Right cardiac atrium (tissue), 5 donors: Measurements from ENCODE around the gene SBNO2. TPM values are rescaled to one million over a fixed set of nuclear protein-coding genes. Genes with fewer than 3 reads are reported as not detected.

Experiments
- ATAC-seq, 2 donors: fragments of 200-7000 bp; cut with Tn5 transposase; one replicate each; pipeline versions ENCODE4 v1.8.0 to v1.9.1; 2020; ENCODE audit warnings: moderate library complexity in 2 of 2, mild to moderate bottlenecking in 1 of 2
- DNase-seq, 3 donors: peaks; one replicate each; pipeline ENCODE4 v3.0.0-alpha.2; 2020
- H3K27ac ChIP-seq: one replicate; pipeline ENCODE4 v1.5.1; 2013; ENCODE audit warnings: mild to moderate bottlenecking, low read length, control low read depth, moderate library complexity
- H3K27me3 ChIP-seq: one replicate; pipeline ENCODE4 v1.6.1; 2013; ENCODE audit not compliant: control insufficient read depth, insufficient read depth
- H3K4me1 ChIP-seq: one replicate; pipeline ENCODE4 v1.6.1; 2013; ENCODE audit warnings: low read length; ENCODE audit not compliant: control insufficient read depth, insufficient read depth
- H3K4me3 ChIP-seq: one replicate; pipeline ENCODE4 v1.5.1; 2013; ENCODE audit warnings: low read length, control low read depth
- H3K9me3 ChIP-seq: one replicate; pipeline ENCODE4 v1.6.1; 2013; ENCODE audit warnings: low read length; ENCODE audit not compliant: control insufficient read depth
- WGBS: extraction: QIAGEN DNeasy Blood & Tissue Kit; methylation state at CpG from one replicate; pipeline ENCODE4 v1.1.7; 2013; 5-methylcytosine and 5-hydroxymethylcytosine counted together
- intact Hi-C, 4 donors: fragments of 100-400 bp; cut with DNase I; formaldehyde crosslinking; loops; one replicate each; pipeline versions ENCODE4 v1.11.0 to v1.14.0; 2022 to 2023
- polyA plus RNA-seq: library from polyadenylated mRNA; stranded (reverse); fragments of 200-250 nt; gene quantifications from one replicate; pipeline ENCODE4 v1.2.3, GENCODE V29; 2013
- total RNA-seq, 4 donors: library from RNA; stranded (reverse); fragmentation: NEBNext Ultra II Directional; extraction: Animal tissue kit (Norgen Biotek cat#: 25700); gene quantifications; one replicate each; pipeline ENCODE4 v1.2.1, GENCODE V29; 2021
- donor health status: healthy with polysubstance abuse.
- donor health status: DM: no; HTN: yes; CAD: no.
- donor health status: DM: no; HTN: no; CAD: no.
- donor health status: DM: no; HTN: yes; CAD: no; lungs with severe emphysema.
- donor health status: DM: yes; HTN: yes; CAD: no.

The SBNO2 gene
- total and polyA plus RNA-seq, 5 donors, result 13.4 to 44.5 (median 20.3) TPM

GRCh38 chr19:1113986-1114483 lies 60.0 kb downstream of the SBNO2 start:
- DNase-seq (peak in 2 of 3 donors; percentile 64 to 67), ATAC-seq (no peak)
- Histone ChIP-seq H3K9me3 (no peaks in the 10 kb centered on the region), H3K27ac (no peak overlapping the region), H3K27me3 (no peaks in the 10 kb centered on the region), H3K4me1 (no peaks in the 10 kb centered on the region), H3K4me3 (no peak overlapping the region)
- 89% methylated on average over 25 of the region's 25 CpGs for WGBS
- intact Hi-C loops, result loop anchor here in 3 of 4 donors (5.0 kb wide), 1 partner anchor 78 kb away; no protein-coding TSS in a partner anchor

- no peak overlapping the region for H3K4me3 ChIP-seq
- H3K9me3 ChIP-seq, result no peaks in the 10 kb centered on the region
- WGBS, result 21% methylated on average over 44 of the region's 44 CpGs
- intact Hi-C loops, result loop anchor here in 3 of 4 donors (5.0 kb wide), 1 partner anchor 79 kb away; no protein-coding TSS in a partner anchor
- peak; percentile 98 to 99 (median 99) for DNase-seq
- ATAC-seq, result peak; percentile 90 to 91
- peak overlapping the region; percentile 32 for H3K27ac ChIP-seq
- H3K27me3 ChIP-seq, result no peaks in the 10 kb centered on the region
- no peaks in the 10 kb centered on the region for H3K4me1 ChIP-seq
Measured at GRCh38 chr19:1113030-1113985, 60.8 kb downstream of the SBNO2 start.

- Histone ChIP-seq H3K27me3 (no peaks in the 10 kb centered on the region), H3K9me3 (no peaks in the 10 kb centered on the region), H3K4me3 (no peak overlapping the region), H3K27ac (peak overlapping the region; percentile 32), H3K4me1 (no peaks in the 10 kb centered on the region)
- peak; percentile 22 to 28 for ATAC-seq
- peak in 2 of 3 donors; percentile 83 to 85 for DNase-seq
- 70% methylated on average over 71 of the region's 71 CpGs for WGBS
- intact Hi-C loops, result loop anchor here in 3 of 4 donors (5.0 kb wide), 1 partner anchor 80 kb away; no protein-coding TSS in a partner anchor
Measured at GRCh38 chr19:1112268-1113029, 61.6 kb downstream of the SBNO2 start.

- Histone ChIP-seq H3K27me3 (no peaks in the 10 kb centered on the region), H3K4me3 (no peak overlapping the region), H3K9me3 (no peaks in the 10 kb centered on the region), H3K4me1 (no peaks in the 10 kb centered on the region), H3K27ac (no peak overlapping the region)
- DNase-seq, result peak in 1 of 3 donors; percentile 60
- WGBS, result 78% methylated on average over 18 of the region's 18 CpGs
- ATAC-seq, result no peak
- intact Hi-C loops, result loop anchor here in 3 of 4 donors (5.0 kb wide), 1 partner anchor 81 kb away; no protein-coding TSS in a partner anchor
Measured at GRCh38 chr19:1111641-1112267, 62.3 kb downstream of the SBNO2 start.

GRCh38 chr19:1110809-1111640 lies 63.0 kb downstream of the SBNO2 start:
- 73% methylated on average over 18 of the region's 18 CpGs for WGBS
- H3K27me3 ChIP-seq, result no peaks in the 10 kb centered on the region
- no peak overlapping the region for H3K4me3 ChIP-seq
- ATAC-seq (no peak), DNase-seq (peak in 2 of 3 donors; percentile 54 to 66)
- intact Hi-C loops, result loop anchor here in 3 of 4 donors (5.0 kb wide), 1 partner anchor 81 kb away; no protein-coding TSS in a partner anchor
- H3K27ac ChIP-seq, result no peak overlapping the region
- no peaks in the 10 kb centered on the region for H3K4me1 ChIP-seq
- no peaks in the 10 kb centered on the region for H3K9me3 ChIP-seq

DNA sequence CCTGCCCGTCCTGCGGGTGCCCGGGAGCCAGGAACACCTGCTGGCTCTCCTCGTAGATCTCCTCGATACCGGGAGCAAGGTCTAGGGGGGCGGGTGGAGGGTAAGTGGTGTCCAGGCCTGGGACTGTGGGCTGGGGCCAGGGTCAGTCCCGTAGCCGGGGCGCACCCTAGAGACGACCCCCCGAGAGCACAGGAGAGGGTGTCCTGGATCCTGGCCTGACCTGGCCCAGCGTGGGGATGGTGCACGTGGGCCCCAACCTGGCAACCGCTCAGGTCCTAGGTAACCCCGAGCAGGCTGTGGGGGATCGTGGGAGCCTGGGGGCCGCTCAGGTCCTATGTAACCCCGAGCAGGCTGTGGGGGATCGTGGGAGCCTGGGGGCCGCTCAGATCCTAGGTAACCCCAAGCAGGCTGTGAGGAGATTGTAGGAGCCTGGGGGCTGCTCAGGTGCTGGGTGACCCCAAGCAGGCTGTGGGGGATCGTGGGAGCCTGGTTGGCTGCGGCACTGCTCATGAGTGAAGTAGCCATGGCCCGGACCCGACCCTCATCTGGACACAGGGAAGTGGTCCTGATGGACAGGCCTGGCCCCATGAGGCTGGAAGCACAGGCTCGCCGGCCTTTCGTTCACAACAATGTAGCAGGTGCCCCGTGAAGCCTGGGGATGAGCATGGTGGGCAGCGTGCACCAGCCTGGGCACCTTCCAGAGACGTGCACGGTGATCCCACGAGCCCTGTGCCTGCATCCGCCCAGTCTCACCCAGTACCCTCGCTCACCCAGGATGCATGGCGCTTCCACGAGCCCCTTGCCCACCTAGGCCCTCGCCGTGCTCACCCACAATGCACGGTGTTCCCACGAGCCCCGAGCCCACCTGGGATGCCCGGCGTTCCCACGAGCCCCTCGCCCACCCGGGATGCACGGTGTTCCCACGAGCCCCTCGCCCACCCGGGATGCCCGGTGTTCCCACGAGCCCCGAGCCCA lies 64.1 kb downstream of the SBNO2 start:
- ATAC-seq, result no peak
- Histone ChIP-seq H3K4me1 (no peaks in the 10 kb centered on the region), H3K4me3 (no peak overlapping the region), H3K27me3 (no peaks in the 10 kb centered on the region), H3K9me3 (no peaks in the 10 kb centered on the region), H3K27ac (no peak overlapping the region)
- peak in 2 of 3 donors; percentile 64 to 66 for DNase-seq
- intact Hi-C loops, result loop anchor here in 3 of 4 donors (5.0 to 10.0 kb wide), 2 partner anchors 82 to 85 kb away; partner anchors contain the start of genes CNN2 (in 1 of the 3), RNU6-2 (in 1 of the 3) and TMEM259 (in 1 of the 3)
- whole genome bisulfite sequencing, result 91% methylated on average over 54 of the region's 54 CpGs

DNA sequence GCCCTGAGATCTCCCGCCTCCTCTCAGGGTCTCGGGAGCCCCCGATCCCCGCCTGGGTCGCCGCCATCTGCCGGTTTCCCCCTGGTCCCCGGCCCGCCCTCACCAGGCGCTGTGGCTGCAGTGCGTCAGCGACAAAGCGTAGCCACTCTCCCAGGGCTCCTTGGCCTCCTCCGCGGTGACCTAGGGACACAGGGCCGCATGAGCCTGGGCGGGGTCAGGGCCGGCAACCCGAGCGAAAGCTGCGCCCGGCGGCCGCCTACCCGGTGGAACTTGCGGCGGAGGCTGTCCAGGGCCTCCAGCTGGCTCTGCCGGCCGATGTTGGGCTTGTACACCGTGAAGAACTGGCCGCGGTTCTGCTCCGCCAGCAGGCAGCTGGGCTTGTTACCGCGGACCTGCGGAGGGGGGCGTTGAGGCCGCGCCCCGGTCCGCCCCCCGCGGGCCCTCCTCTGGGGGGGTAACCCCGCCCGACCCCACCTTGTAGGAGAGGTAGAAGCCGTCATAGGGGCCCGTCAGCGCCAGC lies 65.0 kb downstream of the SBNO2 start:
- DNase-seq, result peak; percentile 23 to 71 (median 62)
- Histone ChIP-seq H3K9me3 (no peaks in the 10 kb centered on the region), H3K4me3 (no peak overlapping the region), H3K27me3 (no peaks in the 10 kb centered on the region), H3K4me1 (no peaks in the 10 kb centered on the region), H3K27ac (no peak overlapping the region)
- no peak for ATAC-seq
- intact Hi-C loops, result loop anchor here in 1 of 4 donors (10.0 kb wide), 1 partner anchor 84 kb away; the partner anchor contains the start of genes CNN2, RNU6-2 and TMEM259
- WGBS, result 92% methylated on average over 48 of the region's 48 CpGs

GRCh38 chr19:1108291-1109031 lies 65.6 kb downstream of the SBNO2 start:
- ATAC-seq (no peak), DNase-seq (peak in 2 of 3 donors; percentile 55 to 71)
- intact Hi-C loops, result loop anchor here in 1 of 4 donors (10.0 kb wide), 1 partner anchor 84 kb away; the partner anchor contains the start of genes CNN2, RNU6-2 and TMEM259
- H3K9me3 ChIP-seq, result no peaks in the 10 kb centered on the region
- 93% methylated on average over 89 of the region's 89 CpGs for WGBS
- no peaks in the 10 kb centered on the region for H3K27me3 ChIP-seq
- H3K4me3 ChIP-seq, result no peak overlapping the region
- H3K4me1 ChIP-seq, result no peaks in the 10 kb centered on the region
- H3K27ac ChIP-seq, result no peak overlapping the region
